K562 (cell line): Measurements from ENCODE around the gene UBE2E2. TPM values are rescaled to one million over a fixed set of nuclear protein-coding genes. Genes with fewer than 3 reads are reported as not detected.

ENCODE experiments used
- RCOR1 ChIP-seq, 2 experiments: IDR thresholded peaks; 2 replicates each; pipeline ENCODE4 v1.6.1; 2012; ENCODE audit warnings: low read depth in 2 of 2, low read length in 2 of 2, borderline replicate concordance in 1 of 2, improper control_type of control experiment in 1 of 2
- XRCC3 ChIP-seq: fragments of 450-650 bp; IDR thresholded peaks from 2 replicates; pipeline ENCODE4 v1.6.1; 2017; ENCODE audit warnings: mild to moderate bottlenecking, moderate library complexity
- ZNF780A ChIP-seq: fragments of 250-450 bp; sonication (Bioruptor Pico); IDR thresholded peaks from 2 replicates; pipeline ENCODE4 v1.5.0; 2021; ENCODE audit warnings: mild to moderate bottlenecking
- polyA plus RNA-seq, 8 experiments: library from polyadenylated mRNA; depleted of rRNA in 4 of 8; stranded (reverse) in 5 of 8; unstranded in 3 of 8; fragments of >200 nt; fragmentation: Nextera tagmentation in 2 of 8; fragmentation: Illumina TruSeq in 1 of 8; extraction: Ambion mirVana in 2 of 8; extraction: Trizol in 1 of 8; gene quantifications; 2 replicates each; pipeline versions ENCODE4 v1.2.1 to v1.2.3, GENCODE V29; 2011 to 2014; ENCODE audit warnings: inconsistent platforms in 1 of 8, missing spikeins in 1 of 8
- total RNA-seq, 7 experiments: library from RNA; depleted of rRNA in 6 of 7; stranded (reverse); fragments of >200 nt in 6 of 7; fragmentation: Illumina TruSeq in 2 of 7; extraction: Trizol in 2 of 7; gene quantifications; 2 replicates each; pipeline versions ENCODE4 v1.2.1 to v1.2.3, GENCODE V29; 2011 to 2021; ENCODE audit warnings: low replicate concordance in 1 of 7
- TF ChIP-seq, protein P1 (sequence below), 2 experiments: fragments of 450-650 bp; IDR thresholded peaks; 2 replicates each; pipeline ENCODE4 v1.6.1; 2016; ENCODE audit warnings: mild to moderate bottlenecking in 2 of 2, borderline replicate concordance in 1 of 2, low read depth in 1 of 2, moderate library complexity in 1 of 2

The UBE2E2 gene
- total and polyA plus RNA-seq, 9 of the 15 experiments (the other 6 are each of a cell fraction or from before 2014, with no cell fraction given): 0.22 to 5.1 (median 1.9) TPM

DNA sequence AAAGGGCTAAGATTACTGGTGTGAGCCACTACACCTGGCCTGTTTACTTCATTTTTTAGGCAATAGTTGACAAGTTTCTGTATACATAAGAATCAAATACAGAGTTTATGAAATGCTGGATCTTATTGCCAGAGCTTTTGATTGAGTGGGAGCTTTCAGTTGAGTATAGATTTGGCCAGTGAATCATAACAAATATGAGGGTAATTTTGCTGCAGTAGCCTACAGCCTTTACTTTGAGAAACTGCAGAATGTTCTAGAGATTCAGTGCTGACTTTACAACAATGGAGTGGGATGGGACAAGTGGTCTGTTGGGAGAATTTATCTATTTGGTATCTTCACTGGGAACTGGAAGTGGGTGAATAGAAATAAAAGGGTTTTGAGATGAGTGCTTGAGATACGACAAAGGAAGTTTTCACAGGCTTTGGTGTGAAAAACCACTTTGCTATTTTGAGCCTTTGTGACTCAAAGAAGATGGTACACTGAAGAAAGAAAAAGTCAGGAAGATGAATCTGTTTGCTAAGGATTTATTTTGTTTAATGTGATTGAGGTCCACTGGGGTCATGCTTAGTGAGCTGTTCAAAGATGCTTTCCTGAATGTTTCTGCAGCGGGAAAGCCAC is 227.8 kb downstream of the UBE2E2 start (continued):
- no peak for TF ChIP-seq XRCC3
- TF ChIP-seq, protein P1, sequence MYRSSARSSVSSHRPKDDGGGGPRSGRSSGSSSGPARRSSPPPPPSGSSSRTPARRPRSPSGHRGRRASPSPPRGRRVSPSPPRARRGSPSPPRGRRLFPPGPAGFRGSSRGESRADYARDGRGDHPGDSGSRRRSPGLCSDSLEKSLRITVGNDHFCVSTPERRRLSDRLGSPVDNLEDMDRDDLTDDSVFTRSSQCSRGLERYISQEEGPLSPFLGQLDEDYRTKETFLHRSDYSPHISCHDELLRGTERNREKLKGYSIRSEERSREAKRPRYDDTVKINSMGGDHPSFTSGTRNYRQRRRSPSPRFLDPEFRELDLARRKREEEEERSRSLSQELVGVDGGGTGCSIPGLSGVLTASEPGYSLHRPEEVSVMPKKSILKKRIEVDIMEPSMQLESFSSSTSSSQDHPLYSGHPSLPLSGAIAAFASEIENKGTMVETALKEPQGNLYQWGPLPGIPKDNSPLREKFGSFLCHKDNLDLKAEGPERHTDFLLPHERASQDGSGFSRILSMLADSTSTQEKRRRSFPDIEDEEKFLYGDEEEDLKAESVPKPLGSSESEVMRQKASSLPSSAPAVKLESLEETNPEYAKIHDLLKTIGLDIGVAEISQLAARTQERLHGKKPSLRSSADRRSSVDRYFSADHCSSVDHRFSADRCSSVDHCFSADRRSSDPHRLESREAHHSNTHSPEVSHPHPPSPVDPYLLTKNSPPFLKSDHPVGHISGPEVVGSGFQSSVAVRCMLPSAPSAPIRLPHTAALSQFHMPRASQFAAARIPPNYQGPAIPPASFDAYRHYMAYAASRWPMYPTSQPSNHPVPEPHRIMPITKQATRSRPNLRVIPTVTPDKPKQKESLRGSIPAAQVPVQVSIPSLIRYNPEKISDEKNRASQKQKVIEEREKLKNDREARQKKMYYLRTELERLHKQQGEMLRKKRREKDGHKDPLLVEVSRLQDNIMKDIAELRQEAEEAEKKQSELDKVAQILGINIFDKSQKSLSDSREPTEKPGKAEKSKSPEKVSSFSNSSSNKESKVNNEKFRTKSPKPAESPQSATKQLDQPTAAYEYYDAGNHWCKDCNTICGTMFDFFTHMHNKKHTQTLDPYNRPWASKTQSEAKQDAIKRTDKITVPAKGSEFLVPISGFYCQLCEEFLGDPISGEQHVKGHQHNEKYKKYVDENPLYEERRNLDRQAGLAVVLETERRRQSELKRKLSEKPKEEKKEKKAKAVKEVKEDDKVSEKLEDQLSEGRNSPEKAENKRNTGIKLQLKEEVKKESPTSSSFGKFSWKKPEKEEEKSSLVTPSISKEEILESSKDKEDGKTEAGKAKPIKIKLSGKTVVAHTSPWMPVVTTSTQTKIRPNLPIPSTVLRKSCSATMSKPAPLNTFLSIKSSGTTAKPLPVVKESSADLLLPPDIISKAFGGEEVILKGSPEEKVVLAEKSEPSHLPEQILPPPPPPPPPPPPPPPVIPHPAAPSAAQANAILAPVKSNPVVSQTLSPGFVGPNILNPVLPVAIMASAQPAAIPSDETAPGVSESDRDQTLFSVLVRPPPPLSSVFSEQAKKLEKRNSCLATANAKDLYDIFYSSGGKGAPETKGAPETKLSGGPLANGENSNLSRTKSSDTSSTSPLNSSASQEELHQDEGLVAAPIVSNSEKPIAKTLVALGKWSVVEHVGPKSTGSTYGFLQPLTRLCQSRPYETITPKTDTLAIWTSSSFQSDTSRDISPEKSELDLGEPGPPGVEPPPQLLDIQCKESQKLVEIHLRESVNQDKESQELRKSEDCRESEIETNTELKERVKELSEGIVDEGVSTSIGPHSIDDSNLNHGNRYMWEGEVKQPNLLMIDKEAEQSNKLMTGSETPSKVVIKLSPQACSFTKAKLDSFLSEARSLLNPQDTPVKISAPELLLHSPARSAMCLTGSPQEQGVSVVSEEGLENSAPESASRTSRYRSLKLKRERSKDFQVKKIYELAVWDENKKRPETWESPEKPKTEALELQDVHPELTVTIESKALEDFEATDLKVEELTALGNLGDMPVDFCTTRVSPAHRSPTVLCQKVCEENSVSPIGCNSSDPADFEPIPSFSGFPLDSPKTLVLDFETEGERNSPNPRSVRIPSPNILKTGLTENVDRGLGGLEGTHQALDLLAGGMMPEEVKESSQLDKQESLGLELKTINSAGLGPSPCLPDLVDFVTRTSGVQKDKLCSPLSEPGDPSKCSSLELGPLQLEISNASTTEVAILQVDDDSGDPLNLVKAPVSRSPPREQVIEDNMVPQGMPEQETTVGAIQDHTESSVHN (IDR thresholded peaks at IDR 0.05; ENCODE audit: borderline replicate concordance in 1 of 2, low read depth in 1 of 2): no peak
- TF ChIP-seq ZNF780A (CRISPR knock-in tag): no peak
- TF ChIP-seq RCOR1 (IDR thresholded peaks at IDR 0.05; ENCODE audit: borderline replicate concordance in 1 of 2, low read depth in 2 of 2, low read length in 2 of 2): no peak
